Measurements from ENCODE around the gene VILL. TPM values are rescaled to one million over a fixed set of nuclear protein-coding genes. Genes with fewer than 3 reads are reported as not detected.

Gene VILL
- total RNA-seq, 1 donor = 4.3 TPM

DNA sequence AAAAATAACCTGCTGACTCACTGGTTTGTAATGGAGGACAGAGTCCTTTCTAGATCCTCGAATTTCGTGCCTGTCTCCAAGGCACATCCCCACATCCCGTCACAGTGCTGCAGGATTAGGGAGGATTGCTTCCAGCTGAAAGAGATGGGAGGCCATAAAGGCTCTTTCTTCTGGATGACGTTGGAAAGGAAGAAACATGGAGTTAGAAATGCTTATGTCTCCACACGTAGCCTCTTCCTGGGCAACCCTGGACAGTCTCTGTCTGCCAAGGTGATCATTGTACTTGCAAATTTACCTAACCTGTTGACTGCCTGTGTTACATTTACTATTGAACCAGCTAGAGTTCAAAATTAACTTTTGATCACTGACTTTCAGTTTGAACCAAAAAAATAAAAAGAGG is 27.6 kb upstream of the VILL start:
- H3K4me3 ChIP-seq (ENCODE audit: low read depth, low read length) = no peak overlapping the region
- TF ChIP-seq, protein P1, sequence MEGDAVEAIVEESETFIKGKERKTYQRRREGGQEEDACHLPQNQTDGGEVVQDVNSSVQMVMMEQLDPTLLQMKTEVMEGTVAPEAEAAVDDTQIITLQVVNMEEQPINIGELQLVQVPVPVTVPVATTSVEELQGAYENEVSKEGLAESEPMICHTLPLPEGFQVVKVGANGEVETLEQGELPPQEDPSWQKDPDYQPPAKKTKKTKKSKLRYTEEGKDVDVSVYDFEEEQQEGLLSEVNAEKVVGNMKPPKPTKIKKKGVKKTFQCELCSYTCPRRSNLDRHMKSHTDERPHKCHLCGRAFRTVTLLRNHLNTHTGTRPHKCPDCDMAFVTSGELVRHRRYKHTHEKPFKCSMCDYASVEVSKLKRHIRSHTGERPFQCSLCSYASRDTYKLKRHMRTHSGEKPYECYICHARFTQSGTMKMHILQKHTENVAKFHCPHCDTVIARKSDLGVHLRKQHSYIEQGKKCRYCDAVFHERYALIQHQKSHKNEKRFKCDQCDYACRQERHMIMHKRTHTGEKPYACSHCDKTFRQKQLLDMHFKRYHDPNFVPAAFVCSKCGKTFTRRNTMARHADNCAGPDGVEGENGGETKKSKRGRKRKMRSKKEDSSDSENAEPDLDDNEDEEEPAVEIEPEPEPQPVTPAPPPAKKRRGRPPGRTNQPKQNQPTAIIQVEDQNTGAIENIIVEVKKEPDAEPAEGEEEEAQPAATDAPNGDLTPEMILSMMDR (IDR thresholded peaks at IDR 0.05; ENCODE audit: insufficient read depth, low read depth, low read length) = no peak
- DNase-seq (ENCODE audit: low read depth) = peak; percentile 56

DNA sequence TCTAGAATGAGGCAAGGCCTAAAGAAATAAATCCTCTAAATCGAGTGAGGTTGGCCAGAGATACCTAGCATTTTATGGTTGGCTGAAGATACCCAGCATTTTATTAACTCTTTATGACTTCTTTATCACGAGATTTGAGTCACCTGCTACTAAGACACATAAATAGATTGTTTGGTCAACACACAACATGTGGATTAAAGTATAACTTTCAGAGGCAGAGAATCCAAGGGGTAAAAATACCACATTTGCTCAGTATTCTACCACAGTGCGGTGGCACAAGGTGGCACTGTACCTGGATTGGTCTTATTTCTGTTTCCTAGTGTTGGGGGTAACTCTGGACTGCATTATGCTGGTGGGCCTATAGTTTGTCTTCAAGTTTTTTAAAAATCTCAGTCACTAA is 27.0 kb upstream of the VILL start:
- H3K4me3 ChIP-seq (ENCODE audit: low read depth, low read length) = no peak overlapping the region
- no peak for DNase-seq (ENCODE audit: low read depth)
- TF ChIP-seq, protein P1 (IDR thresholded peaks at IDR 0.05; ENCODE audit: insufficient read depth, low read depth, low read length) = no peak

DNA sequence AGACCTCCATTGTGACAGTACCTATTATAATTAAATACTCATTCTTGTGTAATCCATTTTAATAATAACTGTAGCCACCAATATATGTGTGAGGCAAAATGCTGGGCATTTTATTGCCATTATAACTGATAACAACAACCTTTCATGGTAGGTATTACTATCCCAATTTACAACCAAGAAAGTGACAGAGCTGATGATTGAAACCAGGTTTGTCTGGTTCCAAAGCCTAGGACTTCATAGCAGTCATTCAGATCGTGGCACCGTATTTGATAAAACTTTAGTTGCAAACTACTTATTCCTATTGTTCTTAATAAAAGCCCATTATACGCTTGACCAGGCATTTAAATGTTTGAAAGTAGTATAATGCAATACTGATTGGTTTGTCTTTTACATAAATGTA is 26.4 kb upstream of the VILL start:
- TF ChIP-seq, protein P1 (IDR thresholded peaks at IDR 0.05; ENCODE audit: insufficient read depth, low read depth, low read length) = no peak
- no peak for DNase-seq (ENCODE audit: low read depth)

DNA sequence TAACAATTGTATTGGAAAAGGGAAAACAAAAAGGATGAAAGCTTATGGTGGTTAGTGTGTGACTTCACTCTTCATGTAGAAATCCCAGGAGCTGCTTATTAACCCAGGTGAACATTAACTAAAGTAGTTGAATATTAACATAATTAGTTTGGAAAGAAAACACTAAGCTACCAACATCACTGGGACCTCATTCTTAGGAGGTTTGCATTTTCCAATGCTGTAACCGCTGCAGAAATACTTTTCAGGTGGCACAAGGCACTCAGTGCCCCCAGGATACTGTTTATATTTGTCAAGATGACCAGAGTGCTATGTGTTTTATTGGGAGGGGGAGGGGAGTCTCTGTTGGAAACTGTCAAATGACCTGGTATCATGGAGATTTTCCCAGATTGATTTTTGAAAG is 25.9 kb upstream of the VILL start:
- no peak overlapping the region for H3K4me3 ChIP-seq (ENCODE audit: low read depth, low read length)
- DNase-seq (ENCODE audit: low read depth) = no peak
- TF ChIP-seq, protein P1 (IDR thresholded peaks at IDR 0.05; ENCODE audit: insufficient read depth, low read depth, low read length) = no peak

More for the DNA sequence above, 26.4 kb upstream of the VILL start:
- H3K4me3 ChIP-seq (ENCODE audit: low read depth, low read length) = no peak overlapping the region

DNA sequence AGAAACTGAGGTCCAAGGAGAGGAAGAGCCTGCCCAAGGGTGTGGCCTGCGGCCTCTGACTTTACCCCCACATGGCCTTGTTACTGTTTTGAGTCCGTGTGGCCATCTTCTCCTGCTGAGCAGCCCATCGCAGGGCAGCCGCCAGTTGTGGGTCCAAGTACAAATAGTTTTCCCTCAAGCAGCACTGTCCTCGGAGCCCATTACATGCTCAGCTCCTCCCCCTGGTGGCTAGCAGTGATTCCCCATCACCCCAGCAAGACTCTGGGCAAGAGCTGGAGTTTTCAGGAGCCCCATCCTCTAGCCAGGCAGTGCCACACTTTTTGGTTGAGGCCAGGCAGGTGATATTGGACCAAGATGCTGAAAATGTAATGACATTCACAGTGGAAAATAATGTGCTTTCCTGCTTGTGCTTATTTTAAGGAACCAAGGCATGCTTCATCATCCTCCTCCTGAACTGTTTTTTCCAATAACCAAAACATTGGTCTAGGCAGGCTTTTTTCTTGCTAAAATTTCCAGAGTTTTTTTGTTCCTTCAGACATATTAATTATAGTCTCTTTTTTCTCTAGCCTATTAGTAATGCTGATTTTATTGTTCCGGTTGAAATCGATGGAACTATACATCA is 23.2 kb upstream of the VILL start:
- DNase-seq (ENCODE audit: low read depth) = peak; percentile 73
- no peak overlapping the region for H3K4me3 ChIP-seq (ENCODE audit: low read depth, low read length)
- TF ChIP-seq, protein P1 (IDR thresholded peaks at IDR 0.05; ENCODE audit: insufficient read depth, low read depth, low read length) = peak; percentile 99

DNA sequence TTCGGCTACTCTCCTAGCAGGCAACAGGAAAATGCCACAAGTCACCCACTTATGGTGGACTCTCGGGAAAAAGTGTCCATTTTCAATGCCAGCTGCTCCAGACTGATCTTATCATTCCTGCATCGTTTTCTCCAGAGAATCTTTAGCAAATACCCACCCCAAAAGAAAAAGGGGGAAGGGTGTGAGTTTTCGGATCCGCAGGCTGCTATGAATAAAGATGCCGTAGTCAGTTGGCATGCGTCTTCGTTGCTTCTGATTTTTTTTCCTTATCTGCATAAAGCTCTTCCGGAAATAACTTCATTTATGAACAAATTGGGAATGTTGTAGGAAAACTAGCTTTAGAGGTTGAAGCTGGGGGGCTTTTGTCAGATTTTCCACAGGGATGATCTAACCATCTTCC is 22.4 kb upstream of the VILL start:
- TF ChIP-seq, protein P1 (IDR thresholded peaks at IDR 0.05; ENCODE audit: insufficient read depth, low read depth, low read length) = no peak
- no peak for DNase-seq (ENCODE audit: low read depth)
- H3K4me3 ChIP-seq (ENCODE audit: low read depth, low read length) = no peak overlapping the region
